Inferior parietal cortex (tissue), 1 donor: Measurements from ENCODE around the gene CLDN18.

Experiments
- DNase-seq: peaks from one replicate; pipeline ENCODE4 v3.0.0-alpha.2; 2016; ENCODE audit errors: extremely low spot score

The CLDN18 gene

DNA sequence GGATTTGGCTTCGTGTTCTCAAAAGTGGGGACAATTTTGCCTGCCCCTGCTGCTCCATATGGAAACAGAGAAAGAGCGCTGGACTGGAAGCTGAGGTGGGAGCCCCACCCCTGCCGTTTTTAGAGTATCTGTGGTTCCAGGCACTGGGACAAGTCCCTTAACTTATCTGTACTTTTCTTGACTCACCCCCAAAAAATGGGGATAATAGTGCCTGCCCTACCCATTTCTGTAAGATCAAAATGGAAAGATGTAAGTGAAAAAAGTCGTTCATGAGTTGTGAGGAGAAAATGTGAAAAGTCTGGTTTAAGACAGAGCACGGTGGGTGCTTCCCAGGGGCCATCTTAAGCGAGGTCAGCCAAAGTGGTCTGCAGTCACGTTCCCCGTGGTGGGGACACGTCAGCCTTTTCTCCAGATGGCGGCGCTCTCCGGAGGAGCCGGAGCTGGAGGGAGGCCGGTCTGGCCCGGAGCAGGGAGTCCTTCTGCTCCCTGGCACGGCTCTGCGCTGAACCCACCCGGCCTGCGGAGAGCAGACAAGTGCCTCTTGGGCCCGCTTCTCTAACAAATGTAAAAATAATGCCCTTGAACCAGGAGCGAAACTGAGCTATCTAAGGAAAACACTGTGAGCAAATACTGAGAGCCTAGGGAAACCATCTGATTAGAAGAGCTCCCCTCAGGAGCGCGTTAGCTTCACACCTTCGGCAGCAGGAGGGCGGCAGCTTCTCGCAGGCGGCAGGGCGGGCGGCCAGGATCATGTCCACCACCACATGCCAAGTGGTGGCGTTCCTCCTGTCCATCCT, at the start of gene CLDN18:
TSS of gene CLDN18 (plus strand) at position 690 of the 797 bp plus-strand sequence. CDS start at position 751, 61 bp downstream.
- DNase-seq: no peak

DNA sequence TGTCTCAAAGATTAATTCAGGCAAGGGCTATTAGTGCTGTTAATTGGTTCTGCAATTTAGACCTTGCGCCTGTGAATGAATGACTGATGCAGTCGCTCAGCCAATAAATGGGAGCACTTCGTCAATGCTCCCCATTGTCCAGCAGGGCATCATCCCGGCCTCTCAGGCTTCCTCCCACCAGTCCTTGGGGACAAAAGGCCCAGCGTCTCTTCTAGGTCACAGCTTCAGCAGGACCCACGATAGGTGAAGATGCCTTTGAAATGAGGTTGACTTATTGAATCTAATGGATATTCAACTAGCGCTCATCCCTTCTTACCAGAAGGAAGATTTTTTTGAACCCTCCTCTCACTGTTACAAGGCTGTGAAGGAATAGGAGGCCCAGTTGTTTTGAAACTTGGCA, 47.7 kb upstream of the CLDN18 start:
- no peak for DNase-seq

DNA sequence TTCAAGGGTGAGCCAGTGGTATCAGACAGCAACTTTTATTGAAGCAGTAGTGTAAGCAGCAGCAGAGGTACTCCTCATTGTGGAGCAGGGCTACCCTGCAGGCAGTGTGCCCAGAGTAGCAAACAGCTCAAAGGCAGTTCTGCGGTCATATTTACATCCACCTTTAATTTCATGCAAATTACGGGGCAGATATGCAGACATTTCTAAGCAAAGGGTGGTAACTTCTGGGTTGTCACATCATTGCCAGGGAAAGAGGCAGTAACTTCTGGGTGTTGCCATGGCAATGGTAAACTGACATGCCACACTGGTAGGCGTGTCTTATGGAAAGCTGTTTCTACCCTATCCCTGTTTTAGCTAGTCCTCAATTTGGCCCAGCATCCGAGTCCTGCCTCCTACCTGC, 46.5 kb upstream of the CLDN18 start:
- no peak for DNase-seq

DNA sequence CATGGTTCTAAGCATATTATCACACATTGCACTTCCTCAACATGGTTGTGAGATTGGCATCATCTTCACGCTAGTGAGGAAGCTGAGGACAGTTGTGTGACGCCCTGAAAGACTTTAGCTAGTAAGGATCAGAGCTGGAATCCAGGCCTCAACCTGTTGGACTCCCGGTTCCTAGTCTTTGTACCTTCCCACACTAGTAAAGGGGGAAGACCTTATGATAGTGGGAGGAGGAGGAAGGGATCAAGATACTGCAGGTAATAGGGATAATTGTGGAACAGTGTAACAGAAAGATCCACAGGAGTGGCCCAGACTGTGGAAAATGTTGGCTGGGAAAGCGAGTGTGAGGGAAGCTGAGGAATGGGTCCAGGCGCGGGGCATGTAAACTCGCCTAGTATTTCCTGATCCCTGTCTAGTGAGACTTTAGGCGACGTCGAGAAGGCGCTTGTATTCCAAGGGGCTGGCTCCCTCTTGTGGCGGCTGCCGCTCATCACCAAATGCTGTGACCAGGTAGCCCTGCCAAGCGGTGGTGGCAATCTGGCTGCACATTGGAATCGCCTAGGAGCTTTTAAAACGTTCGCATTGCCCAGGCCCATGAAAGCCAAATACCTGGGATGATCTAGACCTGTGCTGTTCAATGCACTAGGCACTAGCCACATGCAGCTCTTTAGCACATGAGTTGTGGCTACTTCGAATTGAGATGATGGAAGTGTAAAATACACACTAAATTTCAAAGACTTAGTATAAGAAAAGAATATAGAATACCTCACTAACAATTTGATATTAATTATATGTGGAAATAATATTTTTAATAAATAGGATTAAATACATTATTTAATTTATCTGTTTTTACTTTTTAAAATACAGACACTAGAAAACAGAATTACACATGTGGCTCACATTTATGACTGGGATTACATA, 38.8 kb upstream of the CLDN18 start:
- DNase-seq: peak; percentile 66

DNA sequence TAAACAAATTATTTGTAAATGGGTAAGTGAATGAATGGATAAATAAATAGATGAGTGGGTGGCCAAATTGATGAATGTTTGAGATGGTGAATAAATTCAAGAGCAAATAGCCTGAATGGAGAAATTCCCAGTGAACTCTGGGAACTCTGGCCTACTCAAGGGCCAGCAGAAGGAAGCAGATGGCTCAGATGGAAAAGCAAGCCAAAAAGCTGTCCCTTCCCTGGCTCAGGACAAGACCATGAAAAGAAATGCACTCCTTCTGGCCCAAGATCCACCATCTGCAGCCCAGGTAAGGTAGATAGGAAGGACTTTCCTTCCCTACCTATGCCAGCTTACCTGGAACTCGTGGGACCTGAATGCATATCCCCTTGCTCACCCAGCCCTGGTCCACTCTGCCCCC, 37.6 kb upstream of the CLDN18 start:
- no peak for DNase-seq

DNA sequence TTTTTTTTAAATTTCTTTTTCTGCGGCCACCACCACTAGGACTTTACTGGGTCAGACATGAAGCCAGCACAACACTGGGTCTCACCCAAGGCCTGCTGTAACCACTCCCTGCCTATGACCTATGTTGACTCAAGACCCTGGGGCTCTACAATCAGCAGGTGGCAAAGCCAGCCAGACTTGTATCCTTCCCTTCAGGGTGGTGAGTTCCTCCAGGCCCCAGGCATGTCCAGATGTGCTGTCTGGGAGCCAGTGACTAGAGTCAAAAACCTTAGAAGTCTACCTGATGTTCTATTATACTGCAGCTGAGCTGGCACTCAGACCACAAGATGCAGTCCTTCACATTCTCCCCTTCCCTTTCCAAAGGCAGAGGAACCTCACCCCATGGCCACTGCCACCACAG, 31.6 kb upstream of the CLDN18 start:
- no peak for DNase-seq

DNA sequence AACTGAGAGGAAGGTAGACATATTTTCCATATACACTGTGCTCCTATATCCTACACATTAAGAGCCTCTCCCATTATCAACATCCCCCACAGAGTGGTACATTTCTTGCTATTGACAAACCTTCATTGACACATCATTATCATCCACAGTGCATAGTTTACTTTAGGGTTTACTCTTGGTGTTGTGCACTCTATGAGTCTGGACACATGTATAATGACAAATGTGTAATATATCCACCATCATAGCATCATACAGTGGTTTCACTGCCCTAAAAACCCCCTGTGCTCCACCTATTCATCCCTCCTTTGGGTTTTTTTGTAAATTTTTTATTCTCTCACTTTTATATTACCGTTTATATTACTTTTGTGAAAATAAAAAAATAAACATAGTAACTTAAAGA, 22.2 kb upstream of the CLDN18 start:
- no peak for DNase-seq

DNA sequence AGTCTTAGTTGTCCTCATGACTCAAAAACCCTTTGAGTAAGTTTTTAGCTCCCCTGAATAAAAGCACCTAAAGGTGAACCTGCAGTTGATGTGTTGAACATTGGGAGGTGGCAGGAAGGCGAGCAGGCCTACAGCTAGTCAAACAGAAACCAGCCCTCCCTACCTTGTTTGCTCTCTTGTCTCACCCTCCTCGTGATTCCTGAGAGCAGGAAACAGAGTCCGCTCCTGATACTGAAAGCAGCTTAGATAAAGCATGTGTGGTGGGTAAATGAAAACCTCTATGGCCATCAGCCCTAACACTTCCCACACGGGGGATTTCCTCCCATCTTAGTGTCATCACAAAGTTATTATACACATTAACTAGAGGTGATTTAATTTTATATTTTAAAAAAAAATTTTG, 21.8 kb upstream of the CLDN18 start:
- DNase-seq: no peak

DNA sequence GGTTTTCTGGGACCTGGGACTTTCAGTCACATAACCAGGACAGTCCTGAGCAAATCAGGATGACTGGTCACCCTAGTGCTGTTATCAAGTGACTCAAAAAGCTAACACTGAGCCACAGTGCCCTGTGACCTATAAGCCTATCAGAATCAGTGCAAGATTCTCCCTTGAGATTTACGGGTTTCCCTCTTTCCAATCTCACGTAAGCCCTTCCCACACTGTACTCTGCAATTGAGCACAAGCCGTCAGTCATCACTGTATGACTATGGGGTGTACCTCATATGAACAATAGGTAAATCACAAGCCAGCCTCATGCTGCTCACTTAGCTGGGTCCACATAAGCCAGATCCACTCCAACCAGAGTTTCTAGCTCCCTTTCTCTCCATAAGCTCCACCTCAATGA, 21.0 kb upstream of the CLDN18 start:
- no peak for DNase-seq

DNA sequence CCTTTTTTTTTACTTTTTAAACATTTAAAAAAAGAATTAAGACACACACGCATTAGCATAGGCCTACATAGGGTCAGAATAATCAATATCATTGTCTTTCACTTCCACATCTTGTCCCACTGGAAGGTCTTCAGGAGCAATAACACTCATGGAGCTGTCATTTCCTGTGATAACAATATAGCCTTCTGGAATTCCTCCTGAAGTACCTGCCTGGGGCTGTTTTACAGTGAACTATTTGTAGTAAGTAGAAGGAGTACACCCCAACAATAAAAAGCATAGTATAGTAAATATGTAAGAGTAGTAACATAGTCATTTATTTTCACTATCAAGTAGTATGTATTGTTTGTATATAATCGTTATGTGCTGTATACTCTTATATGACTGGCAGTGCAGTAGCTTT, 19.5 kb upstream of the CLDN18 start:
- no peak for DNase-seq

DNA sequence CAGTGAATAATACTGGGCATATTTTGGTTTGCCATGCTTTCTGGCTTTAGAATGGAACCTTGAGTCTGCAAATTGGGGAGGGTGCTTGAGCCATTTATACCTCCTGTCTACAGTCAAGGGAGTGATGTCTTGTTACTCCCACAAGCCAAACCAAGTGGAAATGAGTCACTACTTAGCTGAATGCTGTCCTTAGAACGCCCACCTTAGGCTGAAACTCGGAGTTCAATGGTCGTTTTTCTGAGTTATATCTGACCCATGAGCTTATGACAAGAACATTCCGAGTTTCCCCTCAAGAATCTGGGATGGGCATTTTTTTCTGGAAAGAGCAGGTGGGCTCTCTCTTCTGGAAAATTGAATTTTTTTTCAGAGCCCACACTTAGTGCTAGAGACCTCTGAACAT, 17.4 kb upstream of the CLDN18 start:
- no peak for DNase-seq

DNA sequence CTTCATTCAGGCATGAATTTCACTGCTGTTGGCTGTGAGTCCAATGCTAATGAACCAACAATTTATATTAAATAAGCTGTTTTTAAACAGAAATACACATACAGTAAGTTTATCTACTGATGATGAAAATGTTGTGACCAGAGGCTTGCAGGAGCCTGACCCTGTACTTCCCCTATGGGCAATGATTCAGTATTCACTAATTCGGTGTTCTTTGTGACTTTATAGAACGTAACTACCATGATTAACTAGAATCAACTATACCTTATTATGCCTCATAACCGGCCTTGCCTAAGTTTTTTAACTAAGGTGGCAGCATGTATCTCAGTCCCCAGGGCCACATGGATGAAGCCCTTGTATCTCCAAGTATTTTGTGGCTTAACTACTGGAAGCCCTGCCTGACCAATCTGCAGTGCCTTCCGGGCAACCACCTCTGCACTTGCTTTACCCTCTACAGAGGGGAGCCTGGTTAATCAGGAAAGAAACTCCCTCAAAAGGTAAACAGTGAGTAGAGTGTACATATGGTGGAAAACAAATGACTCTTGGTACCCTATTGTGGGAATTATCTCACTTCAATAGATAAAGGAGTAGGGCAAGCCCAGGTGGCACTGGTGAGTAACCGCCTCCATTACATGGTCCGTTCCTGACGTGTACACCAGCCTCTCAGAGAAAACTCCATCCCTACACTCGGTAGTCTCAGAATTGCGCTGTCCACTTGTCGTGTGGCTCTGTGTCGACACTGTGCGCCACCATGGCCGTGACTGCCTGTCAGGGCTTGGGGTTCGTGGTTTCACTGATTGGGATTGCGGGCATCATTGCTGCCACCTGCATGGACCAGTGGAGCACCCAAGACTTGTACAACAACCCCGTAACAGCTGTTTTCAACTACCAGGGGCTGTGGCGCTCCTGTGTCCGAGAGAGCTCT, 11.6 kb upstream of the CLDN18 start:
- DNase-seq: no peak

DNA sequence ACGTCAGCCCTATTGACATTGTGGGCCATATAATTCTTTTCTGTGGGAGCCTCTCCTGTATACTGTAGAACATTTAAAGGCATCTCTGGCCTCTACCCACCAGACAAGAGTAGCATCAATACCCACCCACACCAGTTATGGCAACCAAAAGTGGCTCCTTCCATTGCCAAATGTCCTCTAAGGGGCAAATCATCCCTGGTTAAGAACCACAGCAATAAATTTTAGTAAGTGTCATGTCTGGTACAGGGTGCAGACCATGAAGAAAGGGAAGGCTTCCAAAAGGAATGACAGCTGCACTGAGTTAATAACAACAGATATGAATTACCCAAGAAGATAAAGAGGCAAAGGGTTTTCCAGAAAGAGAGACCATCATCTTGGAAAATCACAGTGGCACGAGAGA, 6.9 kb upstream of the CLDN18 start:
- DNase-seq: no peak

DNA sequence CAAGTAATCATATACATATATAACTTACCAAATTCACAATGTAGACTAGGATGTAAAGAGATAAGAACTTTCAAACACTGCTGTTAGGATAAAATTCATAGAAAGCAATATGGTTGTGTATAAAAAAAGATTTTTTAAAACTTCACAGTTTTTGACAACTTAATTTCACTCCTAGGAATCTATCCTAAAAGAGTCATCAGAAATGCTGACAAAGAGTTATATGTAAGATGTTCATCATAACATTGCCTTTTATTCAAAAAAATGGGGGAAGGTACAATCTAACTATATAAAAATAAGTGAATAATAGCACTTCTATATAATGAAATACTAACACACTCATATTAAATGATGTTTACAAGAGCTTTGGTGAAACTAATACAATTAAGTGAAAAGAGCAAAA, 4.3 kb upstream of the CLDN18 start:
- no peak for DNase-seq

DNA sequence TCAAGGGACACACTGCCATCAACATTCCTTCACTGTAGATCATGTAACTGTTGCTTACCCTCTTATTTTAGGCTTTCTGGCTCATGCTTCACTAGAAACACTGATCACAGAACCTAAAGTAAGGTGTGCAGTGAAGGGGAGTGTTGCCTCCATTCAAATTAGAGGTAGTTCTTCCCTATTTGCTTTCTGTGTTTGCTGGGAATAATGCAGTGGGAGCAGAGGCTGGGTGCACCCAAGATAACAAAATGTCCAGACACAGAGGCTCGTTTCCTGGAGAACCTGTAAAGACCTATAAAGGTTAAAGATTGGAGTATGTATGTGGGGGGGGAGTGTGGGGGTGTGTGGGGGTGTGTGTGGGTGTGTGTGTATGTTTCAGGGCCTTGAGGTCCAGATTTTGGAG, 2.1 kb upstream of the CLDN18 start:
- no peak for DNase-seq

DNA sequence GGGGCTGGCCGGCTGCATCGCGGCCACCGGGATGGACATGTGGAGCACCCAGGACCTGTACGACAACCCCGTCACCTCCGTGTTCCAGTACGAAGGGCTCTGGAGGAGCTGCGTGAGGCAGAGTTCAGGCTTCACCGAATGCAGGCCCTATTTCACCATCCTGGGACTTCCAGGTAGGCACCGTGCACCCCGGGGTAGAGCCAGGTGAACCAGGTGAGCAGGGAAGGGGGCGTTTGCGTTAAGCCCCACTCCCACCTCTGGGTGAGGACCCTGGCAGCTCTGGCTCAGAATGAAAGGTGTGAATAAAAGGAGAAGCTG, 267 bp downstream of the CLDN18 start:
- no peak for DNase-seq

DNA sequence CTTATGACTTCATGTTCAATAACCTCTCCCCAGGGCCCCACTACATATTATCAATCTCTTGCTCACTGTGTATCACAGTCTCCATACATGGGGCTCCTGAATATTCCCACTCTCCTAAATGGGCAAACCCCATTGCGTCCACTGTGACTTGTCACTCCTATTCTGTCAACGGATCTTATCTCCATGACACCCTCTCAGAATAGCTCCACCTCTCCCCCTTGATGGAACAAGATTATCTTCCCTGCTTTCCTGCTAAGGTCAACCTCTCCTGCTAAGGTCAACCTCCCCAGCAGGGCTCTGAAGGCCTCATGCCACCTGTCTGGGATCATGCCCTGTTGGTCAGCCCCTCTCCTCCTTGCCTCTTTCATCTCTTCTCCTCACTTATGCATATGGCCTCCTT, 1.8 kb downstream of the CLDN18 start:
- no peak for DNase-seq

DNA sequence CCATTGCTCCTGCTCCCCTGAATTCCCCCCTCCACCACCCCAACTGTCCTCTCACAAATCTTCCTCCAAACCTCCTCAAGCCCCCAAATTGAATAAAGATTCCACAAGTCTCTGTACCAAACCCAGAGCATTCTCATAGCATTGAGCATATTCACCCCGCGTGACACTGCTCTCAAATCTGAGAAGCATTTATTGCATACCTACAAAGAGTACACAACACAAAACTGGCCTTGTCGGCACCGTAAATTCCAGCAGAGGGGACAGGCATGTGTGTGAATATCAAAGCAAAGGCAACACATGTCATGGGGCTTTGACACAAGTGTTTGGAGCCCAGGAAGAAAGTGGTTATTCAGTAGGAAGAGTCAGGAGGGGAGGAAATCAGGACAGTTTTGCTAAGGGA, 2.6 kb downstream of the CLDN18 start:
- no peak for DNase-seq

DNA sequence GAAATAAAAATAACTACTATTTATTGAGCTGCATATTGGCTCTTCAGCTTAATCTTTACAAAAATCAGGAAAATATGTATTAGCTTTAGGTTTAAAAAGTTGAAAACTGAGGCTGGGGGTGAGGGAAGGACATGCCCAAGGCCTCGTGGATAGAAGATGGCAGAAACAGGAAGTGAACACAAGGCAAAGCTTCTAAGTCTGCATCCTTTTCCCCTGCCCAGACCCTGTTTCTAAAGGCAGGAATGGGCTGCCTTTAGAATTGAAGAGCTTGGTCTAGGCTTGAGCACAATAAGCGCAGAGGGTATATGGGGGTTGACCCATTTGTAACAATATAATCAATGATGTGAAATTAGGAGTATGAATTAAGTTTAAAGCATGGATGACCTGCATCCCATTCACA, 6.1 kb downstream of the CLDN18 start:
- DNase-seq: no peak

DNA sequence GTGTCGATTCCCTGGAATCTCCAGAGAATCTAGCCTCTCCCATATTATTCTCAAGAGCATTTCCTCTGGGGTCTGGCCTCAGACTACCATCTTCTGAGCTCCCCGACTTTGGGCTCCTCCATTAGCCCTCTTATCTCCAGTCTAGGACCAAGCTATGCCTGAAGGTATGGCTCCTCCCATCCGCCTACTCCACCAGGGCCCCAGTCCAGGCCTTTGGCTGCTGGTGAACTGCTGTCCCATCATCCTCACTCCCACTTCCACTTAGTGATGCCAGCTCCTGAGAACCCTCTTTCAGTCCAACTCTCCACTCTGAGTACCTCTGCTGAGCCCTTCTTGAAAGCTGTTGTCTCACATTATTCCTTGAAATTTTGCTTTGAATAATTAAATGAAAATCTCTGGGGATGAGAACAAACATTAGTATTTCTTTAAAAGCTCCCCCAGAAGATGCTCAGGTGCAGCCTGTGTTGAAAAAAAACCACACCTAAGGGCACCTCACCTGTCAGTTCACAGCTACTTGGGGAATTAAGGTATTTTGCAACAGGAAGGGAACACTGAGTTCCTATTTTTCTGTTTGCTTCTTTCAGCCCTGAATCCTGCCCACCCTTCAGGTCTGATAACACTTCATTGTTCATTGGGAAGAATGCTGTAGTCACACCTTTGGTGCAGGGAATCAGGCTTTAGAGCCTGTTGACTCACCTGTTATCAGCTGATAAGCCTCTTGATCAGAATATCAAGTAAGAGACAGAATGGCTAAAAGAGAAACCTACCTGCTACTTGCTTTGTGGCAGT, 9.5 kb downstream of the CLDN18 start:
- DNase-seq: no peak

DNA sequence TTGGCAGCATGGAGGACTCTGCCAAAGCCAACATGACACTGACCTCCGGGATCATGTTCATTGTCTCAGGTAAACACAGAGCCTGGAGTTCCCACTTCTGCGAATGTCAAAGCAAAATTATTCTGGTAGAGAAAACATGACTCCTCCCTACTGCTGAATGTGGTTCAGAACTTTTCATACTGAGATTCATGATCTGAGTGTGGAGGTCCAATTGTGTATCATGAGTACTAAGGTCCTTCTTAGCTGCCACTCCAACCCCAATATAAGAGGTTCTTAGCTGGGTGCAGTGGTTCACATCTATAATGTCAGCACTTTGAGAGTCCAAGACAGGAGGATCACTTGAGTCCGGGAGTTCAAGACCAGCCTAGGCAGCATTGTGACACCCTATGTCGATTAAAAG, 13.8 kb downstream of the CLDN18 start:
- no peak for DNase-seq
